GM20000 (cell line): ENCODE data around the gene MIEF1.

Source experiments
- DNase-seq: peaks from one replicate; pipeline ENCODE4 v3.0.0; 2012; ENCODE audit warnings: low spot score
- TF ChIP-seq, protein P1 (sequence below): IDR thresholded peaks from 2 replicates; pipeline ENCODE4 v1.5.1; 2012; ENCODE audit warnings: mild to moderate bottlenecking, control low read depth; ENCODE audit errors: extremely low read depth, missing control alignments

The MIEF1 gene

DNA sequence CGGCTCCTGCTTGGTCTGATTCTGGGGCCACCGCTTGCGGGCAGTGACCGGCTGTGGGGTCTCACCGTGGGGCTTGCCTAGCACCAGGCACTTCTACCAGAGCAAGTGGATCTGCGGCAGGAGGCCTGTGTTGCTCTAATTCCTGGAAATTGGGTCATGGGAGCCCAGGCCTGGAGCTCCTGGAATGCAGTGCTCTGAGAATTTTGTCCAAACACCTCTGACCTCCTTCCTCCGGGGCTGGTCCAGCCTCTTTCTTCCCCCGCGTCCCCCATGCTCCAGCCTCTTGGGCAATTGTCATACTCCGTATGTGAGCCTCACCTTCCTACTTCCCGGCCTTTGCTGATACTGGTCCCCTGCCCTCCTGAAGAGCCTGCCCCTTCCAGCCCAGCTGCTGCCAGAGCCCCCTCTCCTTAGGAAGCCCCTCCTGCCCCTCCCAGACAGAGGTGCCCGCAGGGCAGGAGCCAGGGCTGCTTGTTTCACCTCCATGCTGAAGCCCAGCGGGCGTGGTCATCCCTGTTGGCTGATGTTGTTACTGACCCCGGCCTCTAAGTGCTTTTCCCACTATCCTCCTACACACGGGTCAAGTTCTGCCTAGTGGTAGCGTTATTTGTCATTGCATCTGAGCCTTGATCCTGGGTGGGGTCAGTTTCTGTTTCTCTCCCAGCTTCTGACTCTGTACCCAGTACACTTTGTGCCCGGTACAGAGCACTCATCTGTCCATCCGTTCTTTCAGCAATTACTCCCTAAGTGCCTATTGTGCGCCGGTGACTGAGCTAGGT, 35.7 kb upstream of the MIEF1 start:
- DNase-seq: no peak
- TF ChIP-seq, protein P1, sequence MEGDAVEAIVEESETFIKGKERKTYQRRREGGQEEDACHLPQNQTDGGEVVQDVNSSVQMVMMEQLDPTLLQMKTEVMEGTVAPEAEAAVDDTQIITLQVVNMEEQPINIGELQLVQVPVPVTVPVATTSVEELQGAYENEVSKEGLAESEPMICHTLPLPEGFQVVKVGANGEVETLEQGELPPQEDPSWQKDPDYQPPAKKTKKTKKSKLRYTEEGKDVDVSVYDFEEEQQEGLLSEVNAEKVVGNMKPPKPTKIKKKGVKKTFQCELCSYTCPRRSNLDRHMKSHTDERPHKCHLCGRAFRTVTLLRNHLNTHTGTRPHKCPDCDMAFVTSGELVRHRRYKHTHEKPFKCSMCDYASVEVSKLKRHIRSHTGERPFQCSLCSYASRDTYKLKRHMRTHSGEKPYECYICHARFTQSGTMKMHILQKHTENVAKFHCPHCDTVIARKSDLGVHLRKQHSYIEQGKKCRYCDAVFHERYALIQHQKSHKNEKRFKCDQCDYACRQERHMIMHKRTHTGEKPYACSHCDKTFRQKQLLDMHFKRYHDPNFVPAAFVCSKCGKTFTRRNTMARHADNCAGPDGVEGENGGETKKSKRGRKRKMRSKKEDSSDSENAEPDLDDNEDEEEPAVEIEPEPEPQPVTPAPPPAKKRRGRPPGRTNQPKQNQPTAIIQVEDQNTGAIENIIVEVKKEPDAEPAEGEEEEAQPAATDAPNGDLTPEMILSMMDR: no peak

GRCh38 chr22:39467390-39467895, 34.6 kb upstream of the MIEF1 start:
- DNase-seq: no peak
- TF ChIP-seq, protein P1: no peak

GRCh38 chr22:39468487-39469325, 33.4 kb upstream of the MIEF1 start:
- DNase-seq: no peak
- TF ChIP-seq, protein P1: no peak

DNA sequence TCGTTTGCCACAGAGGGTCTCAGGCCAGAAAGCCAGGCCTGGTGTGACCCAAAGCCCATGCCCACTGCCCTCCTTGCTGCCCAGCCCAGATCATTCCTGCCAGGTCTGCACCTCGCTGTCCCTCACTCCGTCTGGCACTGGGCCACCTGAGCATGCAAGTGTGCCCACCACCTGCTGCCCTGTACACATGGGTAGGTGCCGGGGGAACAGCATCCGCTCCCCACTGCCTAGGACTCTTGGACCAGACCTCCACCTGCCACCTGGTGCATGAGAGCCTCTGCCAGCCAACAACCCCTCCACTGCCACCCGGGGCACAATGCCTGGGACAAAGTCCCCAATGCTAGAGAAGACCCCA, 32.8 kb upstream of the MIEF1 start:
- no peak for DNase-seq
- TF ChIP-seq, protein P1: no peak

DNA sequence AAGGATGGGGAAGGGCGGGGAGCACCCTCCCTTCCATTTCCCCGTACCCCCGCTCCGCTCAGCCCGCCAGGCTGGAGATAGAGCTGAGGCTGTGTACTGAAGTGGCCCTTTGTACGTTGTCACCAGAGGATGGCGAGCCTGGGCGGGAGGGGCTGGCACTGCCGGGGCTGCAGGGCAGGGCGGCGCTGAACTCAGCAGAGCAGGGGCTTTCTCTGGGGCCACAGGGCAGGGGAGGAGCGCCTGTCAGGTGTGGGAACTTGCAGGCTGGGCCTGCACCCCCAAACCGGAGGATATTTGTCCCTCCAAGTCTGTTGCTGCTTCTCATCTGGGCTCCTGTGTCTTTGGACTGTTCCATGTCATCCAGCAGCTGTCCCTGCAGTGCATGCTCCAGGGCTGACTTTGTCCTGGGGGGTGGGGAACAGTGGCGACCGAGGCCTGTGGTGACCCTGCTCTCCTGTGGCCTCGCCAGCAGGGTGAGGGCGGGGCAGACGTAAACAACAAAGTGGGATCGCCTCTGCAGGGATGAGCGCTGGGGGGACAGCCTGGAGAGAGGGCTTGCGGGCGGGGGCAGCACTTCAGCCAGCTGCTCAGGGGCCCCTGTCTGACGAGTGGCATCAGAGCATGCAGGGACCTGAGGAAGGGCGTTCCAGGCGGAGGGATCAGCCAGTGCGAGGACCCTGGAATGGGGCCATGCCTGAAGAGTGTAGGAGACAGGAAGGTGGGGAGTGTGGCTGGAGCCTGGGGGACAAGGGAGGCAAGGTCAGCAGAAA, 32.2 kb upstream of the MIEF1 start:
- DNase-seq: no peak
- TF ChIP-seq, protein P1: no peak

DNA sequence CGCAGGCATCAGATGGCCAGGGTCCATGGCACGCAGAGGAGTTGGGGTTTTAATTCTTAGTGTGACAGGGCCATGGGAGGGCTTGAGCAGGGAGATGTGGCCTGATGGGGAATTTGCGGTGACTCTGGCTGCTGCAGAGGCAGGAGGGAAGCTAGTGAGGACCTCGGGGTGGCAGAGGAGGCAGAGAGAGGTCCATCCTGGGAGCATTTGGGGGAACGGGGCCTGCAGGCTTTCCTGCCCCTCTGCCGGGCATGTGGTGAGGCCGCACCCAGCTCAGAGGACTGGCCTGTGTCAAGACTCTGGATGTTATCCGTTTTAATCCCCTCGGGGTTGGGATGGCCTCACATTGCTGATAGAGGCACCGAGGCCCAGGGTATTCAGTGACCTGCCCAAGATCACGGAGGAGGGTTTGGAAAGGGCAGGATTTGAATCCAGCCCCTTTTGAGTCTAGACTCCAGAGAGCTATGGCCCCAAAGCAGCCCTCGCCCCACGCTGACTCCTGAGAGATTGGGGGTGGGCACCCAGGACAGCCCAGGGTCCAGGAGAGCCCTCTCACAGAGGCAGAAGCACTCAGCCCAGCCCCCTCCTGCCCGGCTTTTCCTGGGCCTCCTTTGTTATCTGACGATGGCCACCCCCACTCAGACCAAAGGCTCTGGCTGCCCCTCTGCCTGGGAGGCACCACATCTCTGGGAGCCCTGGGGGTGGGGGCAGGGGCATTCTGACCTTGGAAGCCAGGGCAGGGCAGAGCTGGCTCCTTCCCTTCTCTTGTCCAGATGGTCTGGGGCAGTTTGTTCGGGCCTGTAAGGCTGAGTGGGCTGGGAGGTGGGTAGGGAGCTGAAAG, 31.4 kb upstream of the MIEF1 start:
- DNase-seq: no peak
- TF ChIP-seq, protein P1: no peak
